Fibroblast of skin of left quadriceps (primary cell): ENCODE results near the gene CD59.
"Not testable (repeated sequence)": the region's sequence is repeated elsewhere in the genome, so short reads cannot be mapped to it uniquely, and the experiment has no call there.

ENCODE experiments used
- DNase-seq, 2 experiments: peaks; one replicate each; pipeline ENCODE4 v3.0.0-alpha.2; 2013; ENCODE audit warnings: low read depth in 2 of 2

CD59 gene

GRCh38 chr11:33692541-33692940 is 43.7 kb downstream of the CD59 start:
- DNase-seq, result no peak

GRCh38 chr11:33692013-33692504 is 44.2 kb downstream of the CD59 start:
- peak; percentile 93 to 94 for DNase-seq

GRCh38 chr11:33691066-33691864 is 45.0 kb downstream of the CD59 start:
- no peak for DNase-seq

- peak; percentile 92 to 94 for DNase-seq
Measured at GRCh38 chr11:33690290-33691065, 45.7 kb downstream of the CD59 start.

GRCh38 chr11:33689501-33689900 is 46.7 kb downstream of the CD59 start:
- no peak for DNase-seq

GRCh38 chr11:33689085-33689484 is 47.1 kb downstream of the CD59 start:
- DNase-seq, result no peak

GRCh38 chr11:33687733-33688479 is 48.3 kb downstream of the CD59 start:
- peak in 1 of 2 experiments; percentile 56 for DNase-seq

DNA sequence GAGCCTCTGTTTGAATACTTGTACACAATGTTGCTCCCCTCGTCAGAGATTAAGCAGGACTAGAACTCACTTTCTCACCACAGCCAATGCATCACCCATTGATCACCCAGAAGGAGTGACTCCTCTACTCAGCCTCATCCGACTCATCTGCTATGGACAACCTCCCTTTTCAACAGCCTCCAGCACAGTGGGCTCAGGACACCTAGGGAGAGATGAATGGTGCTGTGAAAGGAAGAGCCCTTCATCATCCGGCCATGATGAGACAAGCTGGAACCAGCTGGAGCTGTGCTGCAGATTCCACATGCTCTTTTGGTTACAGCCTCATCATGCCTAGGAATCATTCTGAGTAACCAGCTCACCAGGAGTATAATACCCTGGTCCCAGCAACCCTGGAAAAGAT is 51.1 kb downstream of the CD59 start:
- no peak for DNase-seq

- DNase-seq, result no peak
Measured at GRCh38 chr11:33684003-33684706, 52.1 kb downstream of the CD59 start.

- DNase-seq, result no peak
Measured at GRCh38 chr11:33682446-33682845, 53.8 kb downstream of the CD59 start.

DNA sequence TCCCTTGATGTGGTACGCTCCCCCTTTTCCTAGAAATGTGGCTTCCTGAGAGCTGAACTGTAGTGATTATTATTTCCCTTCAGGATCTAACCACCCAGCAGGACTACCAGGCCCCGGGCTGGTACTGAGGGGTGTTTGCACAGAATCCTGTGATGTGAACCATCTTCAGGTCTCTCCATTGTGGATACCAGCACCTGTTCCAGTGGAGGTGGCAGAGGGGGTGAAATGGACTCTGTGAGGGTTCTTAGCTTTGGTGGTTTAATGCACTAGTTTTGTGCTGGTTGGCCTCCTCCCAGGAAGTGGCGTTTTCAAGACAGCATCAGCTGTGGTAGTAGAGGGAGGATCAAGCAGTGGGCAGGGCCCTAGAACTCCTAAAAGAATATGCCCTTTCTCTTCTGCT is 54.2 kb downstream of the CD59 start:
- no peak for DNase-seq

DNA sequence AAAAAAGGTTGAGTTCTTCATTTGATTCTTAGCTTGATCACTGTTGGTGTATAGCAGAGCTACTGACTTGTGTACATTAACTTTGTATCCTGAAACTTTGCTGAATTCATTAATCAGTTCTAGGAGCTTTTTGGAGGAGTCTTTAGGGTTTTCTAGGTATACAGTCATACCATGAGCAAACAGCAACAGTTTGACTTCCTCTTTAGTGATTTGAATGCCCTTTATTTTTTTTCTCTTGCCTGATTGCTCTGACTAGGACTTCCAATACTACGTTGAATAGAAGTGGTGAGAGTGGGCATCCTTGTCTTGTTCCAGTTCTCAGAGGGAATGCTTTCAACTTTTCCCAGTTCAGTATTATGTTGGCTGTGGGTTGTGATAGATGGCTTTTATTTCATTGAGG is 57.6 kb downstream of the CD59 start:
- DNase-seq, result not testable (repeated sequence)

DNA sequence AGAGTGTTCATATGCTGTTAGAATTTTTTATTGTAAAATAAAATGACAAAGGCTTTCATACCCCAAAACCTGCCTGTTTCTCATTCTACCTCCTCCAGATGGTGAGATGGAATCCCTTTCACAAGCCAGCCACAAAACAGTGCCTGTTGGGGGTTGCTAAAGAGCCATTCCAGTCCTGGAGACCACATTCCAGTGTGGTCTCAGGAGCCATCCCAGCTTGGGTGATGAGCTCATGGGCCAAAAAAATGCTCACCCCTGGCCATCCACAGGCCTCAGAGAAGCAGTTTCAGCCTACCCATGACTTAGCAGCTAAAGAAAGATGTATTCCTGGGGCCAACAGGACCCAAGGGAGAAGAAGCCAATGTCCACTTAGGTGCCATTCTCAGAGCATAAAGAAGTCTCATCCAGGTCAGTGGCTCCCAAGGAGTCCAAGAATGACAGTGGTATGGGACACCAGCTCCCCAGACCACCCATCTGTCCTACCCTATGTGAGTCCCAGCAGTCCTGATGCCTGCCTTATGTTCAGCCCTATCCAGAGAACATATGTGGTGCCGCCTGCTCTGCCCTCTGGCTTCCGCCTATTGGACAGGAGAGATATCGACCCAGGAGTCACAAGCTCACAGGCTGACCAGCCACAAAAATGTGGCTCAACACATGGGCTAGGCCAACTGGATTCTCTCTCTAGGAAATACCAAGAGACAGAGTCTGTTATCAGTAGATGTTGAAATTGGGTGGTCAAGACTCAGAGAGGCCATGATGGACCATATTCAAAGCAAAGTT is 62.0 kb downstream of the CD59 start:
- peak; percentile 79 to 81 for DNase-seq

GRCh38 chr11:33672273-33672672 is 64.0 kb downstream of the CD59 start:
- DNase-seq, result no peak

DNA sequence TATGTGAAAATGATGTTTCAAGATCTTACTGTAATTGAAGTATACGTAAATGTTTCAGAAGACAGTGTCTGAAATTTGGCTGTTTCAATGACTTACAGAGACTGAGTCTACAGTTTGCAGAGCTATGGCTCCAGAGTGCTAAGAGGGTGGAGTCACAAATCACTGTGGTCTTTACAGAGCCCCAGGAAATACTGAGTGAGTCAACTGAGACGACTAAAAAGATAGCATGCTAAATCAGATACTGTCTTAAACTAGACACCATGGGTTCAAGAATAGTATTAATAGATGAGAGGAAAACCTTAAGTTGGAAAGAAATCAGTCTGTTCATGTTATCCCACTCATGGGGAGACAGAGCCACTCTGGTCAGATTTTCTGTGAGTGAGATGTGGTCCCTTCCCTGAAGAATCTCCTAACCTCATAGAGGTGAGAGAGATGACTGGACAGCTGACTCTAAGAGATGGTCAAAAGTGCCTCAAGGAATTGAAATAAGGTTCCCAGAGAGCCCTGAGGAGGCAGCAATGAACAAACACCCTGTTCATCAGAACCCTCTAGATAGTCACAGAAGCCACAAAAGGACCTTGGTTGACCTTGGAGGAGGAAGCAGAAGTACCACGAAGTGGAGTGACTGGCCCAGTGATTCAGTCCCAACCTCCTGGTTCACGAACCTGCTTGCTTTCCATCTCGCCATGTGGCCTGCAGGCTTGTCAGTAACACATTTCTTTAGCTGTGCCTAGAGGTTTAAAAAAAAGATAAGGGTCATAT is 65.8 kb downstream of the CD59 start:
- peak in 1 of 2 experiments; percentile 29 for DNase-seq

GRCh38 chr11:33669598-33670249 is 66.5 kb downstream of the CD59 start:
- no peak for DNase-seq

DNA sequence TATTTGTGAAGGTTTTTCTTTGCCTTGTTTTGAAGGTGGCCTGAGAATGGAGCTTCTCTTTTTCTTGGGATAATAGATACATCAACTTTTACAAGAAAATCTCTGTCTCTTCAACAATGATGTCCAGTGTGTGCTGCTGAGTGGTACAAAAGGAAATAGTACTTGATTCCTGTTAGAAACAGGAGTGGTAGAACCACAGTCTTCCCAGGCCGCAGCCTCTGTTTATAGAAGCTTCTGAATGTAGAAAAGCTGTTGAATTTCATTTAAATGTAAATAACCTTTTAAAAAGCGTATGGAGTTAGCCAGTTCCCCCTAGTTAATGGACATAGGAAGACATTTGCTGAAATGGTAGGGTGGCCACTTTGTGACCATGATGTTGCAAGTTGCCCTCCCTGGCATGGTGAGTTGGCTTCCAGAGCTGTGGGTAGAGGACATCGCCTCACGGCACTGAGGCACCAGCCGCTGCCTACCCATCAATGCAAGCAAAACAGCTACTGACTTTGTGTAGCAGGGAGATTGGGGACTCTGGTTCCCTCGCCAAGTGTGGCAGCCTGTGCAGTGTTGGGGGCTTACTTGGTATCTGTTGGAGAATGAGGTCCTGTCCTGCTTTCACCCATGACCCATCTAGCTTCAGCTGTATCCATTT is 67.1 kb downstream of the CD59 start:
- no peak for DNase-seq

- DNase-seq, result no peak
Measured at GRCh38 chr11:33668468-33668825, 67.8 kb downstream of the CD59 start.
